Skin epidermis (tissue), 12 donors: ENCODE data around the gene GNAZ.

Source experiments
- H3K27ac ChIP-seq, 21 experiments: fragments of 200-600 bp; sonication (generic) in 11 of 21; one replicate each; pipeline ENCODE4 v1.5.0; 2020; ENCODE audit warnings: mild to moderate bottlenecking in 3 of 21, inconsistent platforms in 2 of 21, moderate library complexity in 2 of 21
- H3K4me3 ChIP-seq, 7 experiments: fragments of 200-600 bp; sonication (generic) in 2 of 7; one replicate each; pipeline ENCODE4 v1.5.0; 2020; ENCODE audit warnings: inconsistent platforms in 2 of 7, mild to moderate bottlenecking in 2 of 7, moderate library complexity in 1 of 7

GNAZ gene

DNA sequence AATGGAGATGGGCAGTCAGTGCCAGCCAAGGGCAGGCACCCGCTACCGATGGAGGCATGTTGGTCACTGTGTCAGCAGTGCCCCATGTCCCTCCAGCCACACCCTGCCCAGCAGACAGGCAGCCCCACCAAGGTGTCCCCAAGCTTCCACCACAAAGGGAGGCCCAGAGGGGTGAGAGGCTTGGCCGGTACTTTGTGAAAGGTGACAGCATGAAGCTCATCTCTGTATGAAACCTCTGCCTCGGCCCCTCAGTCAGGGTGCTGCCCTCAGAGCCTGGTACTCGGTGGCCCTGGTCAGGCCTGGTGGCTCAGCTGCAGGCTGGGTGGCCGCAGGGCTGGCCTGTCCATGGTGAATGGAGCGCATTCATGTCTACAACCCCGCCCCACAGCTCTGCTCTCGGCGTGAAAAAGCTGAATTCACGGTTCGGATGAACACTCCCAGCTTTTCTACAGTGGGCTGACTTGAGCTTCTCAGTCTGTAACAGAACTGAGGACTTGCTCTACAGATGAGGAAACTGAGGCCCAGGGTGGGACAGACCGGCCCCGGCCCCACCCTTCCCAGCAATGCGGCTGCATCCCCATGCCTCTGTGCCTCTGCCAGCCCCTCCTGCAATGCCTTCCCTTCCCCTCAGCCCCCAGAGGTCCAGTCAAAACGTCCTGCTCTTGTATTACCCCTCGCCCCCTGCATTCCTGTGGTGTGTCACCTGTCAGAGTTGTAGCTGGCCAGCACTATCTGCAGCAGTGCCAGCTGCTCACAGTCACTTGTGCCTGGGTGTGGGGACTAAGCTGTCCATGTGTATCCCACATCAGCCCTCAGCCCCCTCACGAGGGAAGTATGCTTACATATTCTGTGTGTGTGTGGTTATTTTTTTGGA is 43.8 kb downstream of the GNAZ start:
- no peak overlapping the region for H3K27ac ChIP-seq

DNA sequence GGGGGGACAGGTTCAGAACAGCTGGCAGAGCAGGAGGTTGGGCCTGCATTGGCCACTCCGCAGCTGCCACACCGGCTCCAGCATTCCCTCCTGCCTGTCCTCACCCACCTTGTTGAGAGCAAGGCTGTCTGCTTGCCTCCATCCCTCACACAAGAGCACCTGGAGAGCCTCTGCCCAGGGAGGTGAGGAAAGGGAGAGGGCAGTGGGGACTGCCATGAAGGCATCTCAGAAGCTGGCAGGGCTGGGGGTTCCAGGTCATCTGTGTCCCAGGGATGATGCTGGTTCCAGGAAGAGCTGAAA is 44.4 kb downstream of the GNAZ start:
- H3K4me3 ChIP-seq: no peak overlapping the region
- no peak overlapping the region for H3K27ac ChIP-seq

More for the DNA sequence above, 43.8 kb downstream of the GNAZ start:
- no peak overlapping the region for H3K4me3 ChIP-seq

DNA sequence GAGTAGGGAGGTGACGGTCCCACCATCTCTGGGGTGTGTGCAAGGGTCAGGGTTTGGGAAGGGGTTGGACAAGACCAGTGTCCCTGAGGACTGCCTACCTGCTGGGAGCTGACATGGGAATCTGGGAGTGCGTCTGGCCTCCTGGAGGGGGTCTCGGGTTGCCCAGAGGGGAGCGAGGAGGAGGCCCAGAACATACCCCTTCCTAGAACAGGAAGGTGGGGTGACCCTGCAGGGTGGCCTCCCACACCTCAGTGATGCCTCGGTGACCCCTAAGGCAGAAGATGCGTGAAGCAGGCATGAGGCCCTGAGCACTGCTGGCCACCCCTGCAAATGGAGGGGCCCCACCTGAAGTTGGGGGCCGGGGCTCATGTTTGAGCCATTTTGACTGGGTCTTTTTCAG is 45.0 kb downstream of the GNAZ start:
- no peak overlapping the region for H3K27ac ChIP-seq
- H3K4me3 ChIP-seq: no peak overlapping the region

DNA sequence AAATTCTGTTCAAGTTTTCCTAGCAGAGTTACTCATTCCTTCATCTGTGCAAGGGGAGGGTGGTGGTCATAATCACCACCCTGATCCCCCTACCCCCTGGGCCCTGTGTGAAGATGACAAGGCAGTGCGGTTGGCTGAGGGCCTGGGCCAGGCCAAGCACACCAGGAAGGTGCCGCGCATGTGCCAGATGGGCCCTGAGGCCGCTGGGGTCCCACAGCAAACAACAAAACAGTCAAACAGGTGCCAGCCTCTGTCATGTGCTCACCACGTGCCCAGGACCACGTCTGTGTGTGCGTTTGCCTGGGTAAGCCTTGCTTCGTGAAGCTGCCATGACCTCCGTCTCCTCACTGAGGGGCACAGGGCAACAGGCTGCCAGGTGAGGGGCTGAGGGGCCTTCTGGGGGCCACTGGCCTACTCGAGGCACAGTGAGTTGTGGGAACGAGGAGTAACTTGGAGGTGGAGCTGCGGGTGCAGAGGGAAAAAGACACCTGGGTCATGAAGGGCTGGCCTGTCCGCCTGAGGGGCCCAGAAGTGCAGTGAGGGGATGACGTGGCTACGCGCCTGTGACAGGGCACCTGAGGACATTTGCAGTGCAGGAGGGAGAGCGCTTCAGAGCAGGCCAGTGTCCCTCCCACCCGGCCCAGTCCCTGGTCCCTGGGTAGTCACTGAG is 45.6 kb downstream of the GNAZ start:
- Histone ChIP-seq H3K4me3 (no peak overlapping the region), H3K27ac (no peak overlapping the region)

DNA sequence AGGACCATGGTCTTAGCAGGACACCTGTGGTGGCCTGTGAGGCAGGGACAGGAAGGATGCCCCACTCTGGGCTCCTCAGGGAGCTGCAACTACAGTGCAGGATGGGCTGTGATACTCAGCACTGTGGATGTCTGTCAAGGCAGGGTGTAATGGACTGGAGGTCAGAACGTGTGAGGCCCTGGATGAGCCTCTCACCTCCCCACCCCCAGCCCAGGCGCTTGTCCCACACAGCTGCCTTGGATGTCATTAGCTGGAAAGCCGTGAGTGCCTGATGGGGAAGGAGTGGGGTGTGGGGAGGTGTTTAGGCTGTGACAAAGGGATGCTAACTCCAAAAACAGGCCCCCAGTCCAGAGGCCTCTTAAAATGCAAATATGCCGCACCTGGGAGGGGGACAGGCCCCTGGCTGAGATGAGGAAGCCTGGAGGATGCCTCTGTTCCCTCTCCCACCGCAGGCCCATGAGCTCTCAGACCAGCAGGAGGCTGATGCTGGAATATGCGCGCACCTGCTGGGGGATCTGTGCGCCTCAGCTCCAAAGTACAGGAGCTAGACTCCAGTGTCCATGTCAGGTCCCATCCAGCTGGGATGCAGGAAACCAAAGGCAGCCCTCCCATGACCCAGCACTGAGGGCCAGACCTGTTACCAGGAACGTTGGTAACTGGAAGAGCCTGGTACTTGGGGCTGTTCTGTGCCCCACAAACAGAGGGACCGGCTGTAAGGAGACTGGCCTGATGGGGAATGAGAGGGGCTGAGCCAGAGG is 46.4 kb downstream of the GNAZ start:
- H3K4me3 ChIP-seq: no peak overlapping the region
- no peak overlapping the region for H3K27ac ChIP-seq

DNA sequence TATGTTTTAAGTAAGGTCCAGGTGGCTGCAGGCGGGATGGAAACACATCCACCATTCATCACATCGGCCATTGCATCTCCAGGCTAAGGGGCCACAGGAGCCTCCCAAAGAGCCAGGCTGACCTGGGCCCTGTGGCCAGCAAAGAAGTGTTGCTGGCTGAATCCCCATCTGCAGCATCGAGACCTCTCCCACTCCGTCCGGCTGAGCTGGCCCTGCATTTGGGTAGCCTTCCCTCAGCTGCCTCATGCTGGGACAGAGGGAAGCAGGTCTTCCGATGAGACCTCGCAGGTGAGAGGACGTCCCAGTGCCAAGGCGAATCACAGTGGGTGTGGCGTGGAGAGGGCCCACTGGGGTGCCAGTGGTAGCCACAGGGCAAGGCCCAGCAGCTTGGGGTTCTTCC is 47.0 kb downstream of the GNAZ start:
- Histone ChIP-seq H3K27ac (no peak overlapping the region), H3K4me3 (no peak overlapping the region)

DNA sequence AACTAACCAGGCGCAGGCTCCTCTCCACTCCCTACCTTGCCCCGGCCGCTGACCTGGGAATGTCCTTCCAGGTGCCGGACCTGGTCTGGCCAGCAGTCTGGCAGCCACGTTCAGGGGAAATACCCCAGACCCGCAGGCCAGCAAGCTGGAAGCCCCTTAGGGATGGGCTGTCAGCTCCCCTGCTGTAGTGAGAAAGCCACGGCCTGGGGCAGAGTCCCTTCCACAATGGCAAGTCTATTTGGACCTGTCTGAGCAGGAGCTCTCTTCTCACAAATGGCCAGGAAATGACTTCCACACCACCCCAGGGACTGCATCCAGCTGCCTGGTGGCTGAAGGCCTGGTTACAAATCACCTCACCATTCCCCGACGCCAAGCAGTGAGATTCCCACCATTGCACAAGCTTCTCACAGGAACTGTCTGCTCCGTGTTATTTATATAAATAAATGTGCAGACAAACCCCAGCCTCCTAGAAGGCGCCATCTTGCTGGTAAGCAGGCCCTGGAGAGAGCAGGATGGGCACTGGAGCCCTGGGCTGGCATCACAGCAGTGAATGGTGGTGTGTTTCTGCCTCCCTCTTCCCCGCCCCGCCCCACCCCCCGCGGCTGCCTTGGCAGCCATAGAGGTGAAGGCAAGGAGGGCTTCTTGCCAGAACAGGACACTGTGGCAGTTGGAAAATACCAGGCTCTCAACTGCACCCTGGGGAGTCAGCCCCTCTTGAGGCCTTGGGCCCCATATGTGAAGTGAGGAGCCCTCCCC is 47.8 kb downstream of the GNAZ start:
- Histone ChIP-seq H3K4me3 (no peak overlapping the region), H3K27ac (no peak overlapping the region)

DNA sequence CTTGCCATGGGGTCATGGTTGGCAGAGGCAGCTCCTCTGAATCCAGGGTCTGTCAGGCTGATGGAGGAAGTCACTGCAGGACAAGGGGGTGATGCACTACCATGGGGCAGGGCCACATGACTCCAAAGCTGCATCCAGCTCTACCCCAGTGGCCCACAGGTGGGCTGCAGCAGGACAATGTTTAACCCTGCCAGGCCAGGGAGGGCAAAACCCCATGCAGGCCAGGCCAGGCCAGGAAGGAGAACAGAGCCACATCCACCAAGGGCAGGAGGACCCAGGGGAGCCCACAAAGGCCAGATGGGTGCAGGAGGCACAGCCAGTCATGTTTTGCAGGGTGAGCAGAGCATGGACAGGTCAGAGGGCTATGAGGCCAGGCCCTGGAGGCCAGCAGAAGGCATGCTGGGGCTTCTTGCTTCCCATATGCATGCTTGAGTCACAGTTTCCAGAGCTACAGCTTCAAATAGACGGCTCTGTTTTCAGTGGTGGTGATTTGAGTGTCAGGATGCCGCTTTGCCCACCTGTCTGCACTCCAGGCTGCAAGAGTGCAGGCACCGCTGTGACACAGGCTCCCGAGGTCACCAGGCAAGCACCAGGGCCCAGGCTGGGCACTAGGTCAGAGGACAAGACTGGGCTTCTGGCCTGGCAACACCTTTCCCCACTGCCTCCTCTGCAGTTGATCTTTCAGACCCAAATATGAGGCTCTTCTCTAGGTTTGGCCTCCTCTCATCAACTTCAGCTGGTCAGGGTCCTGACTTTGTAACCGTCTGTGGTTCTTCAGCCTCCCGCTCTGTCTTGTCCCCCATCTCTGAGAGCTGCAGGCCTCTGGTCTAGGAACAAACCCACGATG is 48.6 kb downstream of the GNAZ start:
- peak overlapping the region in 1 of 21 experiments; percentile 44 for H3K27ac ChIP-seq
- no peak overlapping the region for H3K4me3 ChIP-seq

DNA sequence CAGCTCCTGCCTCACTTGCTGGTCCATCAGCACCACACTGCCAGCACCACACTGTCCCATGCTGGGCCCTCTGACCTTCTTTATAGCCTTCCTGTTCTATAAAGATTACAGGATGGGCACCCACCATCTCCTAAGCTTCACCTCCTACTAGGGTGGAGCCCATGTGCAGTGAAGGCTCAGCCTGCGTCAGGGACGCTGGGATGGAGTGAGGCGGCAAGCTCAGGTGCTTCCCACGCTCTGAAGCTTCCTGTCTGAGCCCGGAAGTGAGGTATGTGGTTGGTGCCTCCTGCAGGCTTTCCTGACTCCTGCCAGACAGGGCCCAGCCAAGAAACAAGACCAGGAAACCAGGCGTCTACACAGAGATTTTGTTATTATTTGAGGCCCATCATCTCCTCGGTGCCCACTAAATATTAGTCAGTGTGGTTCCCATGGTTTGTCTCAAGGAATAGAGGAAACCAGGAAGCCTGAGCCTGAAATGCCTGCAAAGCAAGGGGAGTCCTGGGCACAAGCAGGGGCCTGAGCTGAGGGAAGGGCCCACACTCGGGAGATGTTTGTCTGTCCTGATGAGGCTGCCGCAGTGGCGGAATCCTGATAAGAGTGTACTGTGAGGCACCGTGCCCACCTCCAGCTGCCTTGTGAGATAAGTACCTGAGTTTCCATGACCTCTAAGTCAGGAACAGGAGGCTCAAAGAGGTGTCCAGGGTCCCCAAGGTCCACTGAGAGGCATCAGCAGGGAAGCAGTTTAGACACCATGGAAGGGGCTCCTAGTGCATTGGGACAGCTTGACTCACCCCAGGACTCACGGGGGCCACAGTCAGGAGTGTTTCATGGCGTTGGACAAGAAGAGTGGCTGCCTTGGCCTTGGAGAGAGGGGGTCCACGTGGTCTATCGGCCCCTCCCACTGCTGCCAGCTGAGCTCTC is 49.4 kb downstream of the GNAZ start:
- H3K4me3 ChIP-seq: no peak overlapping the region
- peak overlapping the region in 2 of 21 experiments; percentile 23 to 44 for H3K27ac ChIP-seq

DNA sequence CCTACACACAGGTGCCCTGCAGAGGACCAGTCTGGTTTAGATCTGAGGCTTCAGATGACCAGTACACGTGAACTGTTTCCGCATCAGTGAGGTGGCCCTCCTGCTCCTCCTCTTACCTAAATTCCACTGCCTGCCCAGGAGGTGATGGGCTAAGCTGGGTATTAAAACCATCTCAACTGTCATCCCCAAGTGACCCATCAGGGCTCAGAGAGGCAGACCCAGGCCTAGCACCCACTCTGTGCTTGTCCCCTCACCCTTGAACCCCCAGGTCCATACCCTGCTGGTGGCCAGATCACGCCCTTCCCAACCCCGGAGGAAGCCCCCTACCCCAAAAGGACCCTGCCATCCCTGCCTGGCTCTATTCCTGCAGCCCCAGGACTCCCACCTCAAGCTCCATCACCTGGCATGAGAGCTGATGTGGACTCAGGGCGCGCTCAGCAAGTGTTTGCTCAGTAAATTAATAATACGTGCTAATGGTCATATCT is 50.1 kb downstream of the GNAZ start:
- Histone ChIP-seq H3K27ac (no peak overlapping the region), H3K4me3 (no peak overlapping the region)

DNA sequence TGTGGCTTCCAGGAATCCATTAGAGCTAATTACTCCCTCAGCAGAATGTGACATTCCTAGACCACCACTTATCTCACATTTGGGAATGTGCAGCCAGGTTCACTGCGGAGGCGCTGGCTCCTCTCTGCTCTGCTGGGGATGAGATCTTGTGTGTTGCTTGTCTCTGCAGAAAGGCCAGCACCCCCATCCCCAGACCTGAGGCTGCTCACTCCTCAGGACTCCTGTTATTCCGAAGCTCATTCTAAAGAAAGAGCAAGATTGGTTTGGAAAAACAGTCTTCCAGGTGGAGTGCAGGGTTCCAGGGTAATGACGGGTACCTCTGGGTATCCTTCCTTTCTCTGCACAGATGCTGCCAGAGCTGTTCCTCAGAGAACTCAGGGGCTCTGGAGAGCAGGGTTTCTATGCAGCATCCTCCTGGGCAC is 50.7 kb downstream of the GNAZ start:
- H3K27ac ChIP-seq: no peak overlapping the region
- H3K4me3 ChIP-seq: no peak overlapping the region

DNA sequence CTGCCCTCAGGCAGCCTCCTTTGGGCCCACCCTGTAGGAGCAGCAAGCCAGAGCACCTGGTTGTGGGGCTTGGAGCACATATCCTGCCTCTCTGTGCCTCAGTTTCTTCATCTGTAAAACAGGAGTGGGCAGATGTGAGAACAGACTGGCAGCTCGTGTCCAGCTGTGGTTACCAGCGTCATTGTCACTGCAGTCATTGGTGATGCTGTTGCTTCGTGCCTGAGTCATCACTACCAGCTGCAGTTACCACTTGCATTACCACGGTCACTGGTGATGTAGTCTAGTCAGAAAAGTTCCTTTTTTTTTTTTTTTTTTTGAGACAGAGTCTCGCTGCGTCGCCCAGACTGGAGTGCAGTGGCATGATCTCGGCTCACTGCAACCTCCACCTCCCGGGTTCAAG is 51.1 kb downstream of the GNAZ start:
- Histone ChIP-seq H3K27ac (no peak overlapping the region), H3K4me3 (no peak overlapping the region)

DNA sequence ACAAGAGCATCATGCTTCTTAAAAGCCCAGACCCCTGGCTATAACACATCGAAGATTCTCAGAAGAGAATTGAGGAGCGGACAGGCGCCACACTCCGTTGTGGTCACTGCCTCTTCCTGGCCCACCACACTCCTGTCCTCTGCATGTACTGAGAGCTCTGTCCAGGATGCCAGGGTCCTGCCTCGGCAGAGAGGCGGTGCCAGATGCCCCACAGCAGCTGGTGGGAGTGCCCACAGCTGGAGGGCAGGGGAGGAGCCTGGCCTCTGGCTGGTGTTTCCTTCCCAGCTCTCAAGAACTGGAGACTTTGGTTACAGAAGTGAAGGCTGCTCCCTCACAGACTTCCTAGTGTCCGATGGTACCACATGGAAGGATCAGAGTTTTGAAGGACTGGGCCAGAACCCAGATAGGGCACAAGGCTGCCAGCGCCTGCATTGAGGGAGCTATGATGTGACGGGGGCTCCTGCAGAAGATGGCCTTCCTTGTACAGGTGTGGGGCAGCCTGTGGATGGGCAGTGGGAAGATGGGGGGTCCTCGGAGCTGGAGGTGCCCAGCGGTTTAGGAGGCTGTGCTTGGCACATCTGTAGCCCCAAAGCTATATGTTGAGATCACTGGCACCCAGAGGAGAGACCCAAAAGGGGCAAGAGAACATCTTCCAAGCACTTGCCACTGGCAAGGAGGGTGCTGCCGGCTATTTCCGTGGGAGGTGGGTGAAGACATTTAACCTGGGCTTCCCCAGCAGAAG is 52.1 kb downstream of the GNAZ start:
- H3K27ac ChIP-seq: no peak overlapping the region
- no peak overlapping the region for H3K4me3 ChIP-seq

DNA sequence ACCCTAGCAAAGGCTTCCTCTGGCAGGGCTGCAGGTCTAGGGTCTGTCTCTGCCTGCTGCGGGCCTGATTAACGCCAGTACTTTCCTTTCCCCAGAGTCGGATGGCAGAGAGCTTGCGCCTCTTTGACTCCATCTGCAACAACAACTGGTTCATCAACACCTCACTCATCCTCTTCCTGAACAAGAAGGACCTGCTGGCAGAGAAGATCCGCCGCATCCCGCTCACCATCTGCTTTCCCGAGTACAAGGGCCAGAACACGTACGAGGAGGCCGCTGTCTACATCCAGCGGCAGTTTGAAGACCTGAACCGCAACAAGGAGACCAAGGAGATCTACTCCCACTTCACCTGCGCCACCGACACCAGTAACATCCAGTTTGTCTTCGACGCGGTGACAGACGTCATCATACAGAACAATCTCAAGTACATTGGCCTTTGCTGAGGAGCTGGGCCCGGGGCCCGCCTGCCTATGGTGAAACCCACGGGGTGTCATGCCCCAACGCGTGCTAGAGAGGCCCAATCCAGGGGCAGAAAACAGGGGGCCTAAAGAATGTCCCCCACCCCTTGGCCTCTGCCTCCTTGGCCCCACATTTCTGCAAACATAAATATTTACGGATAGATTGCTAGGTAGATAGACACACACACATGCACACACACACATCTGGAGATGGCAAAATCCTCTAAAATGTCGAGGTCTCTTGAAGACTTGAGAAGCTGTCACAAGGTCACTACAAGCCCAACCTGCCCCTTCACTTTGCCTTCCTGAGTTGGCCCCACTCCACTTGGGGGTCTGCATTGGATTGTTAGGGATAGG is 52.9 kb downstream of the GNAZ start:
- Histone ChIP-seq H3K4me3 (no peak overlapping the region), H3K27ac (no peak overlapping the region)

DNA sequence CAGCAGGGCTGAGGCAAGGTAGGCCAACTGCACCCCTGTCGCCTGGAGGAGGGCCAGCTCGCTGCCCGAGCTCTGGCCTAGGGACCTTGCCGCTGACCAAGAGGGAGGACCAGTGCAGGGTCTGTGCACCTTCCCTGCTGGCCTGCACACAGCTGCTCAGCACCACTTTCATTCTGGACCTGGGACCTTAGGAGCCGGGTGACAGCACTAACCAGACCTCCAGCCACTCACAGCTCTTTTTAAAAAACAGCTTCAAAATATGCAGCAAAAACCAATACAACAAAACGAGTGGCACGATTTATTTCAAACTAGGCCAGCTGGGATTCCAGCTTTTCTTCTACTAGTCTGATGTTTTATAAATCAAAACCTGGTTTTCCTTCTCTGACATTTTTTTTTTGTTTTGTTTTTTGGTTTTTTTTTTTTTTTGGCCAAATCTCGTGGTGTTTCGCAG is 53.5 kb downstream of the GNAZ start:
- no peak overlapping the region for H3K27ac ChIP-seq
- no peak overlapping the region for H3K4me3 ChIP-seq
